T-helper 9 cell (primary cell): ENCODE results near the gene PEMT.

Experiments used
- DNase-seq: peaks from one replicate; pipeline ENCODE4 v3.0.0-alpha.2; 2020

The PEMT gene

DNA sequence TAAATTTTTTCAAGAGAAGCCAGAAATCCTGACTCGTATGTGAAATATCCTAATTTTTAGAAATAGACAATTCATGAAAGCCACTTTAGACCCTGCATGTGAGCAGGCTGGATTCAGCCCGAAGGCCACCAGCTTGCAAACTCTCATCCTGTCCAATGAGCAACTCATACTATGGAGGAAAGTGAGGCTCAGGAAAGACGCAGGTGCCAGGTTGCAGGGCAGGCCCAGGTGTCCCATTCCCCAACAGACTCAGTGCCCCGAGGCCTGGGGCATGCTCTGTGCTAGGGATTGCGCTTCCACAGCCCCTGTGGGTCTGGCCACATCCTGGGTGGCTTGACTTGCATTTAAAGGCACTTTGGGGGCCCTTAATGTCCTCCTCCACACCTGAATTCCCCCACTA, 78.6 kb downstream of the PEMT start:
- DNase-seq = no peak

GRCh38 chr17:17511881-17512858, 79.3 kb downstream of the PEMT start:
- no peak for DNase-seq

GRCh38 chr17:17511293-17511741, 80.2 kb downstream of the PEMT start:
- no peak for DNase-seq

GRCh38 chr17:17510456-17511292, 80.8 kb downstream of the PEMT start:
- DNase-seq = no peak

DNA sequence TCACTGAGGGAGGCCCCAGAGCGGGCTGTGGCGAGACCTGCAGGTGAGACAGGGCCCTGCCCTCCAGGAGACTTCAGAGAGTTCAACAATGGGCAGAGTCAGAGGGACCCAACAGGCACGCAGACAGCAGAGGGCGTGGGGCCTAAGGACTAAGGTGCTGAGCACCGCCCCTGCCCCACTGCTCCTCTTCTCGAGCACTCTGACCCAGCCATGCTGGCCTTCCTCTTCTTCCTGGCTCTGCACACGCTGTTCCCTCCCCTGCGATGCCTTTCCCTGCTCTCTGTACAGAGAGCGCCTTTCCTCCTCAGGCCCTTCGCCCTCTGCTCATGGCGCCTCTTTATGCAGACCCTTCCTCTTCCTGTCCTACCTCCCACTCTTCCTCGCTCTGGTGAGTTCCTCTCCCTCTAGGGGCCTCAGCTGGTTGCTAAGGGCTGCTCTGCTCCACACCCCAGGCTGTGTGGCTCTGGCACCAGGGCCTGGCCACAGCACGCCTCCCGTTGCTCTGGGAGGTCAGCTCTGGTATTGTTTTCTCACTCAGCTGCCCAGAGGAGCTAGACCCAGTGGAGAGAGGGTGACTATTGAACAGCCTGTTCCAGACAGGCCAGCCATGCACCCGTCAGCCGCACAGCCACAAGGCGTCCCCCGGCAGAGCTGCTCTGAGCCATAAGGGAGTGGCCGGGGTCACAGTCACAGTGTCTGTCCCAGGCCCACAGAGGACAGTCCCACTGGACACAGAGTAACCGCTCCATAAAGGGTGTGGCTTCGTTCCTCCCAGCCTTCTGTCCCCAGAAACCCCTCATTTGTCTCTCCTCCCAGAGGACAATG, 81.7 kb downstream of the PEMT start:
- DNase-seq = no peak

DNA sequence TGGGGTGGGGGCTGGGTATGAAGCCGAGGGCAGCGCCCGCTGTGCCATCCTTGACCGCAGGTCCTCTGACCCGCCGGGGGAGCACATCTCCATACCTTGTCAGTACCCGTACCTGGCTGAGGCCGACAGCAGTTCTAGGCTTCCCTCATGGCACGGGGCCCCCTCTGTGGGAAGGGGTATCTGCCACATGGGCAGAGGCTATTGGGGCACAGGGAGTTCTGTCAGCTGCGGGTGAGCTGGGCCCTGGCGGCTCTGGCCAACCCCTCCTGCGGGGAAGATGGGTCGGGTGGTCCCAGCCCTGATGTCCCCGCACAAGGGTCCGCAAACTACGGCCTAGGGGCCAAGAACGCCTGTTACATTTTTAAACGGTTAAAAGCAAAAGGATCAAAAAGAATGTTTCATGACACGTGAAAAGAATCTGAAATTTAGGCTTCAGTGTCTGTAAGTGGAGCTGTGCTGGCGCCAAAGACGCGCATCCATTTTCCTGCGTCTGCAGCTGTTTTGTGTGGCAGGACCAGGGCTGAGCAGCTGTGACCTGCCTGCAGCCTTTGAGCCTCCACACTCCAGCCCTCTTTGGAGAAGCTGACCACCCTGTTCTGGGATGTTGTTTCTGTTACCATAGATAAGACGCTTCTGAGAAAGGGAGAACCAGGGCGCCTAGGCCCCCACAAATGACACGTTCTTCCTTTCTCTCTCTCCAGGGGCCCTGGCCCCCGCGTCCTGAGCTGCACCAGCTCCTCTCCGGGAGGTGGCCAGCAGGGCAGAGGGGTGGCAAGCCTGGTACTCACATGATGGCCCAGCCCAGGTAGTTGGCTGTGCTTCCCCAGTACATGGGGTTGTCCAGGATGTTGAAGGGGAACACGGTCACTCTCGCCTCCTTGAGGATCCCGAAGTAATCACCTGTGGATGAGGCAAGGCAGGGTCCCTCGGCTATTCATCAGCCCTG, 82.6 kb downstream of the PEMT start:
- no peak for DNase-seq

DNA sequence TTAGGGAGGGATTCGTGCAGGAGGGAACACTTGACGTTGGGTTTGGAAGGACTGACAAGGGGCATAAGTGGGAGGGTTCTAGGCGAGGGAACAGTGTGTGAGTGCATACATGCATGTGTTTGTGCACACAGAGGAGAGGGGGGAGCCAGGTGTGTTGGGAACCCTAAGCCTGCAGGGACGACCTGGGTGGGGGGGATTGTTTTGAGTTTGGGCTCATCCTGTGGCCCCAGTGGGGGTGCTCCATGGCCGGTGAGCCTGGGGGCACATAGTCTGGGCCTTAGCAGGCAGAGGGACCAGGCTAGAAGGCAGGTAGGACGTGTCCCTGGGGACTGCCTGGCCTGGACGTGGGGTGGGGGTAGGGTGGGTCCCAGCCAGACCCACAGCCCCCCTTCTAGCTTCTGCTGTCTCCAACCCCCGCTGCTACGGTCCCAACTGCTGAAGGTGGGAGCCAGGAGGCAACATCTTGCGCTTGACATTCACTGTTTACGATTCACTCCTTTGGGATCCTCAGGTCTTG, 83.4 kb downstream of the PEMT start:
- no peak for DNase-seq

- no peak for DNase-seq
These were observed 84.0 kb downstream of the PEMT start for GRCh38 chr17:17507465-17508011.

GRCh38 chr17:17506893-17507464, 84.5 kb downstream of the PEMT start:
- no peak for DNase-seq

- no peak for DNase-seq
These were observed 85.2 kb downstream of the PEMT start for GRCh38 chr17:17506181-17506741.

GRCh38 chr17:17505610-17506171, 85.8 kb downstream of the PEMT start:
- no peak for DNase-seq

GRCh38 chr17:17505151-17505550, 86.4 kb downstream of the PEMT start:
- DNase-seq = no peak

GRCh38 chr17:17504341-17505140, 87.0 kb downstream of the PEMT start:
- DNase-seq = no peak

DNA sequence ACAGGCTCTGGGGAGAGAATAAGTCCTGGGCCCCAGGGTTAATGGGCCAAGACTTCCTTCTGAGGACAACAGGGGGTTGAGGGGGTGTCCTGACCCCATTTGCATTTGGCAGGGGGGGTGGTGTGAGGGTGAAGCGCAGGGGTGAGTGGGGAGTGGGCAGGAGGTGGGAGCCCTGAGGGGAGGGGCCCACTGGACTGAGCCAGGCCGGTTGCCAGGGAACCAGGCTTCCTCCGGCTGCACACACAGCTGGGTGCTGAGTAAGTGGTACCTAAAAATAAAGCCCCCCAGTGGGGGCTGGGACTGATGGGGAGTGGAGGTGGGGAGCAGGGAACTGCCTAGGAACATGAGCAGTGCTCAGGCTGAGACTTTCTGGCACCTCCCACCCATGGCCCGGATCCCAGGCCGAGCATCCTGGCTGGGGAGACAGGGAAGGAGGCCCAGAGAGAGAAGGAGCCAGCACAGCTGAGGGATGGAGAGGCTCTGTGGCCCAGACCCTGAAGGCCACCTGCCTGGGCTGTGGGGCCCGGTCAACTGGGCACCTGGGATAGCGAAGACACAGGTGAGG, 87.9 kb downstream of the PEMT start:
- no peak for DNase-seq

GRCh38 chr17:17502741-17503565, 88.6 kb downstream of the PEMT start:
- no peak for DNase-seq

DNA sequence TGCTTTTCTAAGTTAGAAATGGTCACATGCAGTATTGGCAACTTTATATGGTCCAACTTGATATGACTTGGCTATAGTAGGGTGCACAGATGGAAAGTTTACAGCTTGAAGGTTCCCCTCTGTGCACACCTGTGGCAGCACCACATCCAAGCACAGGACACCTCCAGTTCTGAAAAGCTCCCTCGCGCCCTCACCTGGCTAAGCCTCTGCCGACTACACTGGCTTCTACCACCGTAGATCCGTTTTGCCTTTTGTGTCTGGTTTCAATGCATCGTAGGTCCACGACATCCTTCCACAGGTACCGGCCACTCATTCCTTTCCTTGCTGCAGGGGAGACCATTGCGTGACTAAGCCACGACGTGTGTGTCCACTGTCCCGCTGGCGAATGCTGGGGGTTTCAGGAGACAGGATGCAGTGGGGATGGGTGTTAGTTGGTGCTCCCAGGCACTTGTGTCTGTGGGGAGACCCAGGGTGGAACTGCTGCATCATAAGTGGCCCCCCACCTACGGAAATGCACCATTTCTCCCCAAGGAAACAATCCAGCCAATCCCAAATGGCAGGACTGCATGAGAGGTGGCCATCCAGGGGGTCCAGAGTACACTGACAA, 90.4 kb downstream of the PEMT start:
- no peak for DNase-seq
